HL-60 (cell line): ENCODE data around the gene DHRS7B.

Experiments
- DNase-seq, 2 experiments: peaks; one replicate each; pipeline ENCODE4 v3.0.0-alpha.2; 2010 to 2020; ENCODE audit warnings: low read depth in 1 of 2, low spot score in 1 of 2
- H3K27ac ChIP-seq: fragments of 250-450 bp; sonication (Bioruptor Pico); replicated peaks from 2 replicates; pipeline ENCODE4 v1.5.1; 2020; ENCODE audit warnings: mild to moderate bottlenecking, moderate library complexity
- H3K27me3 ChIP-seq: fragments of 250-450 bp; sonication (Bioruptor Pico); 2 replicates; pipeline ENCODE4 v1.5.1; 2021; ENCODE audit warnings: mild to moderate bottlenecking, moderate library complexity; ENCODE audit not compliant: insufficient read depth, poor library complexity, severe bottlenecking
- H3K4me3 ChIP-seq: replicated peaks from 2 replicates; pipeline ENCODE4 v1.5.1; 2011; ENCODE audit warnings: mild to moderate bottlenecking, control low read depth, low read length; ENCODE audit not compliant: insufficient read depth
- CTCF ChIP-seq: IDR thresholded peaks from one replicate; pipeline ENCODE4 v1.5.1; 2011; ENCODE audit warnings: low read length, control low read depth, inconsistent platforms; ENCODE audit not compliant: insufficient read depth
- GABPA ChIP-seq: IDR thresholded peaks from 2 replicates; pipeline ENCODE4 v1.6.1; 2012; ENCODE audit warnings: low read depth
- POLR2AphosphoS5 ChIP-seq: IDR thresholded peaks from 2 replicates; pipeline ENCODE4 v1.6.1; 2012; ENCODE audit warnings: low read depth
- REST ChIP-seq: IDR thresholded peaks from 2 replicates; pipeline ENCODE4 v1.6.1; 2012; ENCODE audit warnings: low read depth; ENCODE audit not compliant: insufficient replicate concordance
- SPI1 ChIP-seq: IDR thresholded peaks from 2 replicates; pipeline ENCODE4 v1.6.1; 2012; ENCODE audit warnings: low read depth, mild to moderate bottlenecking, borderline replicate concordance

Gene DHRS7B

GRCh38 chr17:21125862-21126261 is 902 bp upstream of the DHRS7B start:
- Histone ChIP-seq H3K27me3 (no peaks in the 10 kb centered on the region), H3K4me3 (peak overlapping the region; percentile 85), H3K27ac (peak overlapping the region; percentile 91)
- no peak for TF ChIP-seq CTCF
- no peak for TF ChIP-seq GABPA
- TF ChIP-seq REST = no peak
- no peak for TF ChIP-seq POLR2AphosphoS5
- no peak; the same call in 1 of the 2 replicates for TF ChIP-seq SPI1
- peak in 1 of 2 experiments; percentile 67 for DNase-seq

GRCh38 chr17:21127509-21128077 is 829 bp downstream of the DHRS7B start:
- no peak for DNase-seq
- H3K27ac ChIP-seq = peak overlapping the region; percentile 91
- H3K4me3 ChIP-seq = peak overlapping the region; percentile 85
- H3K27me3 ChIP-seq = no peaks in the 10 kb centered on the region
- TF ChIP-seq POLR2AphosphoS5 = no peak
- no peak for TF ChIP-seq CTCF
- TF ChIP-seq SPI1 = no peak
- TF ChIP-seq REST = no peak
- no peak for TF ChIP-seq GABPA

DNA sequence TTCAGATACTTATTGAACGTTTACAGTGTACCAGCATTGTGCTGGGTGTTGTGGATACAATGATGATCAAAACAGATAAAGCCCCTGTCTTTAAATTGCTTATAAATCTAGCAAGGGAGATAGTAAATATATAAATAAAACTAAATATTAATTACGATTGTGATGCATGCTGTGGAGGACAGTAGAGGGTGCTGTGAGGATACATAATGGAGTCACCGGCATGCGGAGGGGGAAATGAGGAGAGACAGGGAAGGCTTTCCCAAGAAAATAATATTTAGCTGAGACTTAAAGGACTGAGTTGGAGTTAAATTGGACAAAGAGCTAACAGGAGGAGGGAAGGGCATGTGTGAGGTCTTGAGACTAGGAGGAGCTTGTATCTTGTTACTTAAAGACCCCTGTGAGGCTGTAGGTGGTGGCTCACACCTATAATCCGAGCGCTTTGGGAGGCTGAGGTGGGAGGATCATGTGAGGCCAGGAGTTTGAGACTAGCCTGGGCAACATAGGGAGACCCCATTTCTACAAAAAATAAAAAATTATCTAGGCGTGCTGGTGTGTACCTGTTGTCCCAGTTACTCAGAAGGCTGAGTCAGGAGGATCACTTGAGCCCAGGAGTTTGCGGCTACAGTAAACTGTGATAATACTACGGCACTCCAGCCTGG is 2.4 kb downstream of the DHRS7B start:
- no peak for TF ChIP-seq POLR2AphosphoS5
- no peak for TF ChIP-seq GABPA
- no peak for TF ChIP-seq CTCF
- TF ChIP-seq SPI1 = no peak
- no peak for TF ChIP-seq REST
- Histone ChIP-seq H3K27me3 (no peaks in the 10 kb centered on the region), H3K27ac (no peak overlapping the region), H3K4me3 (no peak overlapping the region)
- DNase-seq = peak in 1 of 2 experiments; percentile 43
